NCI-H1417 (cell line): ENCODE measurements around the gene NDUFV1.
"Not testable (repeated sequence)": the region's sequence is repeated elsewhere in the genome, so short reads cannot be mapped to it uniquely, and the experiment has no call there.

ENCODE experiments used
- DNase-seq, 3 experiments: peaks; one replicate each; lab custom pipeline; 2025; lab: John Stamatoyannopoulos, UW

Gene NDUFV1

GRCh38 chr11:67611704-67612587 is 5.2 kb downstream of the NDUFV1 start:
- DNase-seq = no peak

GRCh38 chr11:67612751-67613150 is 6.0 kb downstream of the NDUFV1 start:
- no peak for DNase-seq

GRCh38 chr11:67613313-67613959 is 6.7 kb downstream of the NDUFV1 start:
- no peak for DNase-seq

DNA sequence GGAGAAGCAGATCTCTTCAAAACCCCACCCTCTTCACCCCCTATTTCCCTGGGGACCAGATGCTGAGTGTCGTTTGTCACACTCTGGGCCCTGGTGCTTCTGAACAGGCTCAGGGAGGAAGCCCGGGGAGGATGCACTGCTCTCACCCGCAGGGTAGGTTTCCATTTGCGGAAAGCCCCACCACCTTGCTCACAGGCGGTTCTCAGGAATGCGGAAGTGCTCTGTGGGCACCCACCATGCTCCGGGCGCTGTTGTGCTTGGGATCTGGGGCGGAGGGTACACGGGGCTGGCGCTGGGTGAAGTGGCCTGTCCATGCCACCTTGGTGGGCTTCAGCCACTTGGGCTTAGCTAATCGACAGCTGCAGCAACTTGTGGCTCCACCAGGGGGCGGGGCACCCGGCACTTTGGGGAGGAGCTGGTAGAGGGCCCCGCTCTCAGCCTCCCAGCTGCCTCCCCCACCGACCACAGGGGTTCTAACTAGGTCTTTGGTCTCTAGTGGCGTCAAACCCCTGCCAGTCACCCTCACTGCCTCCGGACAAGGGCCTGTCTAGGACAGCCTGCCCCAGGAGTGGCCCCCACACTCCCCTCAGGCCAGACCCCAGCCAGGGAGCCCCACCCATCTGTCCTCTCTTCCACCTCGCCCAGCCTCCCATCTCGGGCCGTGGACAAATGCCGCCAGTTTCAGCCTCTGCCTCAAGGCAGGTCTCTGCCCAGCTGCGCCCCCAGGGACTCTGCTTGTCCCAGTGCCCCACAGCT is 7.4 kb downstream of the NDUFV1 start:
- DNase-seq = peak in 2 of 3 experiments; percentile 43 to 61

- DNase-seq = peak in 2 of 3 experiments; percentile 65 to 67
Observed at GRCh38 chr11:67614730-67615714, 8.3 kb downstream of the NDUFV1 start.

DNA sequence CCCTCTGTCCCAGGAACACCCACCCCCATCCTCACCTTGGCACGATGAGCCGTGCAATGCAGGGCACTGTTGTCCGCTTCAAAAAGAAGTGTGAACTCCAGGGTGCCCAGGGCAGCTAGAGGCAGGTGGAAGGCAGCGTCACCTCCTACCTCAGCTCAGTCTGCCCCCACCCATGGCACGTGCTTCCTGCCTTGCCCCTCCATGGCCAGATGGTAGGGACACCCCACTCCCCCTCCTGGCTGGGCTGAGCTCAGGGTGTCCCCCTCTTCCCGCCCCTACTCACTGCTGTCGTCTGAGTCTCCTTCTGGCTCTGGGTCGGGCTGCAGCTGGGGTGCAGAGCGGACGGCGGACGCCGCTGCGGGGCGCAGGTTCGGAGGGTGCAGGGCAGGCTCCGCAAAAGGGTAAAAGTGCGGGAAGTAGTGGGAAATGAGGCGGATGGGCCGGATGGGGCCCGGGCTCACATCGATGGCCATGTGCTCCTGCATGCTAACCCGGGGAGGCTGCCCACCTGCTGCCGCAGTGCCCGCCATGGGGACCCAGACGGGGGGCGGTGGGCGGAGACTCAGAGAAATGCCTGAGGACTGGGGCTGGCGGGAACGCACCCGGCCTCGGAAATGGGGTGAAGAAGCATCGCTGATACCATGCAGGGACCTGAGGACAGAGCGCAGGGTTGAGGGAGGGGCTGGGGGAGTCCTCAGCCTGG is 9.1 kb downstream of the NDUFV1 start:
- DNase-seq = peak in 2 of 3 experiments; percentile 65 to 67

DNA sequence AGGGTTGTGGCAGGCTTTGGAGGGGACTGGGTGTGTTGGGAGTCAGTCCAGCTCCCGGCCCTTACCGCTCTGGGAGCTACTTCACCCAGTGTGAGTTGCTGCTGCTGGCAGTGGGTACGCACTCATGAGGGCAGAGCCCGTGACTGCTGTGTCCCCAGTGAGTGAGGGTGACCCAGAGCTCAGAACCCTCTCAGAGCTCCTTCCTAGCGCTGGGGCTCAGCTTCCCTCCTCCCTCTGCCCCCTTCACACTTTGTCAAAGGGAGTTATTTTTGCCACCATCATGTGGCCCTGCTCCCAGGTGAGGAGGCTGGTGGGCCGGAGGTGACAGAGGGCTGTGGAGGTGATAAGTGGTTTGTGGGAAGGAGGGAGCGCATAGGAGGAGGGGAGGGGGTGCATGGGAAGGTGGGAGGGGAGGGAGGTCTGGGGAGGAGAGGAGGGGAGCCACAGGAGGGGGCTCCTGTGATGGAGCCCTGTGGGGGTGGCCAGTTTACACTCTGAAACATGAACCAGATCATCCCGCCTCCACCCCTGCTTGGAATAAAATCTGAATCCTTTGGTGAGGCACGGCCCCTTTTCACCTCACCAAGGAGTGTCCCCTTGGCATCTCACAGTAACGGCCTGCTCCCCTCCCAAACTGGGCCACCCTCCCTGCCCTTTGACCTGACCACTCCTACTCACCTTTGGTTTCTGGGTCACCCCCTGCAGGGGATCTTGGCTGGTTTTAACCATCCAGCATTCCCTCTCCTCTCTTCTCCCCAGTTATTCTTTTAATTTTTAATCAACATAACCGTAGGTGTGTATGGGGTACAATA is 9.9 kb downstream of the NDUFV1 start:
- DNase-seq = peak in 2 of 3 experiments; percentile 38 to 40

DNA sequence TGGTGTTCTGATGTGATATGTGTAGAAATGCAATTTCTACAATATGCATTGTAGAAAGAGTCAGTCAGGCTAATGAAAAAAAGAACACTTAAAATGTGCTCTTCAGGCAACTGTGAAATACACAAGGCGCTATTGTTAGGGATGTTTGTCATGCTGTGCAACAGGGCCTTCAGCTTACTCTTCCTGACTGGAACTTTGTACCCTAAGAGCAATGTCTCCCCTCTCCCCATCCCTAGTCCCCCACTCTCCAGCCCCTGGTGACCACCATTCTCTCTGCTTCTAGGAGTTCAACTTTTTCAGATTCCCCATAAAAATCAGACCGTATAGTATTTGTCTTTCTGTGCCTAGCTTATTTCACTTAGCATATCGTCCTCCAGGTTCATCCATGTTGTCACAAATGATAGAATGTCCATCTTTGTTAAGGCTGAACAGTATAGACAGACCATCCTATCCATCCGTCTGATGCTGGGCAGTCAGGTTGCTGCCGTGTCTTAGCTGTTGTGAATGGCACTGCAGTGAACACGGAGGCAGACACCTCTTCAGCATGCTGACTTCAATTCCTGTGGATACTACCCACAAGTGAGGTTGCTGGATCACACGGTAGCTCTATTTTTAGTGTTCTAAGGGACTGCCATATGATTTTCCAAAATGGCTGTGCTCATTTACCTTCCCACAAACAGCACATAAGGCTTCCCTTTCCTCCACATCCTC is 10.7 kb downstream of the NDUFV1 start:
- DNase-seq = no peak

DNA sequence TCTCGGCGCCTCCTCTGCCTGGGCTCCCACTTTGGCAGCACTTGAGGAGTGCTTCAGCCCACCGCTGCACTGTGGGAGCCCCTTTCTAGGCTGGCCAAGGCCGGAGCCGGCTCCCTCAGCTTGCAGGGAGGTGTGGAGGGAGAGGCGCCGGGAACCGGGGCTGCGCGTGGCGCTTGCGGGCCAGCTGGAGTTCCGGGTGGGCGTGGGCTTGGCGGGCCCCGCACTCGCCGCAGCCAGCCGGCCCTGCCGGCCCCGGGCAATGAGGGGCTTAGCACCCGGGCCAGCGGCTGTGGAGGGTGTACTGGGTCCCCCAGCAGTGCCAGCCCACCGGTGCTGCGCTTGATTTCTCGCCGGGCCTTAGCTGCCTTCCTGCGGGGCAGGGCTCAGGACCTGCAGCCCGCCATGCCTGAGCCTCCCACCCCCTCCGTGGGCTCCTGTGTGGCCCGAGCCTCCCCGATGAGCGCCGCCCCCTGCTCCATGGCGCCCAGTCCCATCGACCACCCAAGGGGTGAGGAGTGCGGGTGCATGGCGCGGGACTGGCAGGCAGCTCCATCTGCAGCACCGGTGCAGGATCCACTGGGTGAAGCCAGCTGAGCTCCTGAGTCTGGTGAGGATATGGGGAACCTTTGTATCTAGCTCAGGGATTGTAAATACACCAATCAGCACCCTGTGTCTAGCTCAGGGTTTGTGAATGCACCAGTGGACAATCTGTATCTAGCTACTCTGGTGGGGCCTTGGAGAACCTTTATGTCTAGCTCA is 12.3 kb downstream of the NDUFV1 start:
- not testable (repeated sequence) for DNase-seq

GRCh38 chr11:67619683-67620618 is 13.2 kb downstream of the NDUFV1 start:
- not testable (repeated sequence) for DNase-seq

DNA sequence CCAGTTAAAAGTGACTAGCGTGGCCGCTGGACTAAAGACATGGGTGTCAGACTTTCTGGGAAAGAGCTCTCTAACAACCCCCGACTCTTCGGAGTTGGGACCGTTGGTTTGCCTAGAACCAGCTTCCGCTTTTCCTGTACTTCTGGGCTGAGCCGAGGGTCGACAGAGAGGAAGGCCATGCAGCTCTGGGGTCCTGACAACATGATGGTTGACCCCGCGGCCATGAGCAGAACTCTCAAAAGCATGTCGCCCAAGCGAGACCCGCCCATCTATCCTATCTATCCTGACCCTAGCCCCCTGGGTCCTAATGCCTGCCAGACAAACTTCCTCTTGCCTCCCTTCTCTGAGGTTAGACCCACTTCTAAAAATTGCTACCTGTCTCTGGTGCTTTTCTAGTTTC is 13.9 kb downstream of the NDUFV1 start:
- not testable (repeated sequence) for DNase-seq

- DNase-seq = not testable (repeated sequence)
Observed at GRCh38 chr11:67621928-67622327, 15.2 kb downstream of the NDUFV1 start.

- DNase-seq = not testable (repeated sequence)
Observed at GRCh38 chr11:67622905-67623304, 16.2 kb downstream of the NDUFV1 start.

GRCh38 chr11:67623795-67624194 is 17.1 kb downstream of the NDUFV1 start:
- DNase-seq = not testable (repeated sequence)

GRCh38 chr11:67626131-67626833 is 19.5 kb downstream of the NDUFV1 start:
- DNase-seq = not testable (repeated sequence)

DNA sequence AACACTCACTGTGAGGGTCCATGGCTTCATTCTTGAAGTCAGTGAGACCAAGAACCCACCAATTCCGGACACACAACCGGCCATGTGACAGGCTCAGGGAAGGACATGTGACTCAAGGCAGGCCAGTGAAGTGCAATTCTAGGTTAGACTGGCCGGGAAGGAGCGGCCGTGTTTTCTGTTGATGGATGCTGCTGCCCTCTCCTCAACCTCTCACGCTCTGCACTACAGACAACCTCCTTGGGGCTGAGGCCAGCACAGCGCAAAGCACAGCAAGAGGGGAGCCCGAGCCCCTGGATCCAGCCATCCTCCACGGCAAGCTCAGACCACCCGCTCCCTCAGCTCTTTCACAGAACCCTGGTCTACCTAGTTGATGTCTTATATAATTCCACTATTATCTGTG is 20.2 kb downstream of the NDUFV1 start:
- no peak for DNase-seq

DNA sequence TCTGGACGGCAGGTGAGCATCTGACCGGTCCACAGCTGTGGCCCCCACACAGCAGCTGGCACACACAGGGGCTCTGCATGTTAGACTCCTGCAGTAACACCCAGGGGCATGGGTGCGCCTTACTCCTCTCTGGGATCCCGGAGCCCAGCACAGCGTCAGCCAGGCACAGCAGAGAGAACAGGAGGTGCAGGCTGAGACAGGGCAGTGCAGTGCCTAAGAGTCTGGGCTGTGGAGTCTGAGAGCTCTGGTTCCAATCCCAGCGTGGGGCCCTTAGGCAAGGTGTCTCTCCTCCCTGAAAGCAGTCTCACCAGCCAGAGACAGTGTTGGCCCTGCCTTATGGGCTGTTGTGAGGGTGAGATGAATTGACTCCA is 20.7 kb downstream of the NDUFV1 start:
- no peak for DNase-seq
